KMS-11 (cell line): ENCODE results near the gene NOS1AP.
"Not testable (repeated sequence)": the region's sequence is repeated elsewhere in the genome, so short reads cannot be mapped to it uniquely, and the experiment has no call there.

Experiments
- H2AFZ ChIP-seq: fragments of 200-600 bp; sonication (generic); 2 replicates; pipeline ENCODE4 v1.6.1; 2016; ENCODE audit warnings: antibody characterized with exemption, mixed run types, low read depth
- H3K27ac ChIP-seq: fragments of 200-600 bp; sonication (generic); 2 replicates; pipeline ENCODE4 v1.6.1; 2016; ENCODE audit warnings: mild to moderate bottlenecking, mixed run types
- H3K27me3 ChIP-seq: fragments of 200-600 bp; sonication (generic); 2 replicates; pipeline ENCODE4 v1.6.1; 2017; ENCODE audit warnings: mild to moderate bottlenecking, low read depth, mixed run types, moderate library complexity; ENCODE audit not compliant: insufficient read depth
- H3K36me3 ChIP-seq: fragments of 200-600 bp; sonication (generic); 2 replicates; pipeline ENCODE4 v1.6.1; 2017; ENCODE audit warnings: mild to moderate bottlenecking, mixed run types; ENCODE audit not compliant: insufficient read depth
- H3K4me1 ChIP-seq: fragments of 200-600 bp; sonication (generic); 2 replicates; pipeline ENCODE4 v1.6.1; 2016; ENCODE audit warnings: mild to moderate bottlenecking, low read depth, mixed run types; ENCODE audit not compliant: poor library complexity, severe bottlenecking
- H3K4me2 ChIP-seq: fragments of 200-600 bp; sonication (generic); 2 replicates; pipeline ENCODE4 v1.7.0; 2016; ENCODE audit warnings: mild to moderate bottlenecking, mixed run types
- H3K4me3 ChIP-seq: fragments of 200-600 bp; sonication (generic); IDR thresholded peaks from 2 replicates; pipeline ENCODE4 v1.6.1; 2017; ENCODE audit warnings: low read depth, low read length, mixed read lengths; ENCODE audit not compliant: insufficient read depth
- H3K79me2 ChIP-seq: fragments of 200-600 bp; sonication (generic); 2 replicates; pipeline ENCODE4 v1.6.1; 2016; ENCODE audit warnings: low read depth, mixed run types; ENCODE audit not compliant: insufficient read depth
- H3K9ac ChIP-seq: fragments of 200-600 bp; sonication (generic); 2 replicates; pipeline ENCODE4 v1.6.1; 2016; ENCODE audit warnings: mild to moderate bottlenecking, mixed run types
- H4K20me1 ChIP-seq: fragments of 200-600 bp; sonication (generic); 2 replicates; pipeline ENCODE4 v1.6.1; 2016; ENCODE audit warnings: mild to moderate bottlenecking, mixed run types; ENCODE audit not compliant: insufficient read depth
- TF ChIP-seq, protein P1 (sequence below): fragments of 200-600 bp; sonication (generic); conservative IDR thresholded peaks from 2 replicates; pipeline ENCODE4 v1.6.1; 2017; ENCODE audit warnings: low read depth, mild to moderate bottlenecking, antibody characterized with exemption, low read length, moderate library complexity, mixed read lengths

The NOS1AP gene

DNA sequence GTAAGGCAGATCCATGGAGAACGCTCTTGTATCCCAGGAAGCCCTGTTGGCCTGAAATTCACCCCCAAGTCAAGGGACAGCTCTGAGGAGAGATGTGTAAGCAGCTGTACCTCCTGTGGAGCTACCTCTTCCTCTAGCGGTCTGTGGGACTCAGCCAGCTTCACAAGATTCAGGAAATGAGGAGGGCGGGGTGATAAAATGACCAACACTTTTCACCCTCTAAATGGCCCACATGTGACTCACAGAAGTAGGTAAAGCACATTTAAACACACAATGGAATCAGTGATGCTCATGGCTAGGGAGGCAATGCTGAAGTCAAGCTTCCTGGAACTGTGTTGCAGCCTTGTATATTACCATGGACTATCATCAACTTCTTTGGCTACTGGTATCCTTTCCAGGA, 342.5 kb downstream of the NOS1AP start, which contains the start of gene SH2D1B:
Gene SH2D1B, minus strand, starts transcription at position 135 of the 400 bp plus-strand sequence. Its CDS starts 120 bp downstream, at position 15.
- H2AFZ ChIP-seq = no peak within 1 kb of the TSS
- peaks cover 12% of the 10 kb centered on the region for H3K4me1 ChIP-seq
- H3K27ac ChIP-seq = no peak within 1 kb of the TSS
- no peaks in the 10 kb centered on the region for H3K36me3 ChIP-seq
- H3K9ac ChIP-seq = no peak within 1 kb of the TSS
- TF ChIP-seq, protein P1, sequence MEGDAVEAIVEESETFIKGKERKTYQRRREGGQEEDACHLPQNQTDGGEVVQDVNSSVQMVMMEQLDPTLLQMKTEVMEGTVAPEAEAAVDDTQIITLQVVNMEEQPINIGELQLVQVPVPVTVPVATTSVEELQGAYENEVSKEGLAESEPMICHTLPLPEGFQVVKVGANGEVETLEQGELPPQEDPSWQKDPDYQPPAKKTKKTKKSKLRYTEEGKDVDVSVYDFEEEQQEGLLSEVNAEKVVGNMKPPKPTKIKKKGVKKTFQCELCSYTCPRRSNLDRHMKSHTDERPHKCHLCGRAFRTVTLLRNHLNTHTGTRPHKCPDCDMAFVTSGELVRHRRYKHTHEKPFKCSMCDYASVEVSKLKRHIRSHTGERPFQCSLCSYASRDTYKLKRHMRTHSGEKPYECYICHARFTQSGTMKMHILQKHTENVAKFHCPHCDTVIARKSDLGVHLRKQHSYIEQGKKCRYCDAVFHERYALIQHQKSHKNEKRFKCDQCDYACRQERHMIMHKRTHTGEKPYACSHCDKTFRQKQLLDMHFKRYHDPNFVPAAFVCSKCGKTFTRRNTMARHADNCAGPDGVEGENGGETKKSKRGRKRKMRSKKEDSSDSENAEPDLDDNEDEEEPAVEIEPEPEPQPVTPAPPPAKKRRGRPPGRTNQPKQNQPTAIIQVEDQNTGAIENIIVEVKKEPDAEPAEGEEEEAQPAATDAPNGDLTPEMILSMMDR = no peak
- H3K27me3 ChIP-seq = no peaks in the 10 kb centered on the region
- H4K20me1 ChIP-seq = no peaks in the 10 kb centered on the region
- no peak within 1 kb of the TSS for H3K4me2 ChIP-seq
- no peaks in the 10 kb centered on the region for H3K79me2 ChIP-seq
- no peak within 1 kb of the TSS for H3K4me3 ChIP-seq

DNA sequence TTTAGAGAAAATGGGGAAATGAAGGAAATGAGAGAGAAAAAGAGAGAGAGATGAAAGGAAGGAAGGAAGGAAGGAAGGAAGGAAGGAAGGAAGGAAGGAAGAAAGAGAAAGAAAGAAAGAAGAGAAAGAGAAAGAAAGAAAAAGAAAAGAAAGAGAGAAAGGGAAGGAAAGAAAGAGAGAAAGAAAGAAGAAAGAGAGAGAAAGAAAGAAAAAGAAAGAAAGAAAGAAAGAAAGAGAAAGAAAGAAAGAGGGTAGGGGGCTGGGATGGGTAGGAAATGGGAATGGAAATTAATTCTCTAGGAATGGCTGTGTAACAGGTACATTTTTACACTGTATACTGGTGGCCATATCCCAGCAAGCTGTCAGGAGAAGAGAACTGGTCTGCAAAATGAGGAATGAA, 346.7 kb downstream of the NOS1AP start:
- H3K4me1 ChIP-seq = peaks cover 4% of the 10 kb centered on the region
- H2AFZ ChIP-seq = no peak overlapping the region
- no peaks in the 10 kb centered on the region for H3K36me3 ChIP-seq
- TF ChIP-seq, protein P1 = no peak
- H3K4me3 ChIP-seq = no peak overlapping the region
- no peak overlapping the region for H3K4me2 ChIP-seq
- no peaks in the 10 kb centered on the region for H4K20me1 ChIP-seq
- H3K27ac ChIP-seq = no peak overlapping the region
- no peak overlapping the region for H3K9ac ChIP-seq
- H3K27me3 ChIP-seq = no peaks in the 10 kb centered on the region
- no peaks in the 10 kb centered on the region for H3K79me2 ChIP-seq

DNA sequence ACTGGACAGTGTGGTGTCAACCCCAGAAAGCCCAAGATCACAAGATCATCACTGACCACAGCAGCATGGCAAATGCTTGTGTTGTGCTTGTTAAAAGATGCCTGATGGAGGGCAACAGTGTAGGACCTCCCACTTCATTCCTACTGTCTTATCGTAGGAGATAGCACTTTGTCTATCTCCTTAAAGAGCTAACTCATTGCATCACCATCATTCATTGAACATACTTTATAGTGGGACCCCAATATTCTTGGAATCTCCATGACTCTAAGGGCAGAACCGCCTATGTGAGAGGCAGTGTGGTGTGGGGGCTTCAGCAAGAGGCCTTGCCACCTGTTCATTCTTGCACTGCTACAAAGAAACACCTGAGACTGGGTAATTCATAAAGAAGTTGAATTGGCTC, 347.4 kb downstream of the NOS1AP start:
- Histone ChIP-seq H3K27me3 (no peaks in the 10 kb centered on the region), H3K36me3 (no peaks in the 10 kb centered on the region), H4K20me1 (no peaks in the 10 kb centered on the region), H2AFZ (no peak overlapping the region), H3K4me3 (no peak overlapping the region), H3K4me1 (peaks cover 11% of the 10 kb centered on the region), H3K79me2 (no peaks in the 10 kb centered on the region), H3K27ac (no peak overlapping the region), H3K9ac (no peak overlapping the region), H3K4me2 (no peak overlapping the region)
- TF ChIP-seq, protein P1 = no peak

DNA sequence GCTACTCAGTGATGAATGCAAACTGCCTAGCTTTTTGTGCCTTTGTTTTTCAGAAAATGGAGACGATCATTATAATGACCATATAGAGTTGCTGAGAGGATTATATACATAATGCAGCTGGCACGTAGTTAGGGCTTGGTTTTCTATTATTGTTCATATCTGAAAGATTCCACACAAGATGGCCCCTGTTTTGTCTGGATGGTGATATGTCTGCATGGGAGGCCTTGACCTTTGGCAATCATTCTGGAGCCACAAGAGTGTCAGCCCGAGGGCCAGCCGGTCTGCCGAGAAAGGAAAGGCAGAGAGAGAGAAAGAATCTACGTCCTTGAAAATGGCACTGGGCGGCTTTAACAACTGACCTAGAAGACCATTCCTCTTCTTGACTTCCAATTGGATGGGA, 348.2 kb downstream of the NOS1AP start:
- TF ChIP-seq, protein P1 = no peak
- Histone ChIP-seq H3K79me2 (no peaks in the 10 kb centered on the region), H3K27ac (no peak overlapping the region), H2AFZ (no peak overlapping the region), H3K27me3 (no peaks in the 10 kb centered on the region), H3K36me3 (no peaks in the 10 kb centered on the region), H3K4me2 (no peak overlapping the region), H3K4me1 (peaks cover 12% of the 10 kb centered on the region), H3K4me3 (no peak overlapping the region), H3K9ac (no peak overlapping the region), H4K20me1 (no peaks in the 10 kb centered on the region)

DNA sequence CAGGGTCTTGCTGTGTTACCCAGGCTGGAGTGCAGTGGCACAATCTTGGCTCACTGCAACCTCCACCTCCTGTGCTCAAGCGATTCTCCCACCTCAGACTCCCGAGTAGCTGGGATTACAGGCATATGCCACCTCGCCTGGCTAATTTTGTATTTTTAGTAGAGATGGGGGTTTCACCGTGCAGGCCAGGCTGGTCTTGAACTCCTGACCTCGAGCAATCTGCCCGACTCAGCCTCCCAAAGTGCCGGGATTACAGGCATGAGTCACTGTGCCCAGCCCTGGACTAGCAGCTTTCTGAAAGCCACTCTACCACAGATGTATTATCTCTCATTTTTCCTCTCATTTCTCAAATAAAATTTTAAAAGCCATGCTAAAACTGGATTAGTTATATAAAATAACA, 349.1 kb downstream of the NOS1AP start:
- not testable (repeated sequence) for H3K4me2 ChIP-seq, H3K79me2 ChIP-seq, H2AFZ ChIP-seq, H3K27me3 ChIP-seq, H4K20me1 ChIP-seq, H3K36me3 ChIP-seq, H3K27ac ChIP-seq, H3K9ac ChIP-seq, H3K4me3 ChIP-seq
- H3K4me1 ChIP-seq = peaks cover 12% of the 10 kb centered on the region

DNA sequence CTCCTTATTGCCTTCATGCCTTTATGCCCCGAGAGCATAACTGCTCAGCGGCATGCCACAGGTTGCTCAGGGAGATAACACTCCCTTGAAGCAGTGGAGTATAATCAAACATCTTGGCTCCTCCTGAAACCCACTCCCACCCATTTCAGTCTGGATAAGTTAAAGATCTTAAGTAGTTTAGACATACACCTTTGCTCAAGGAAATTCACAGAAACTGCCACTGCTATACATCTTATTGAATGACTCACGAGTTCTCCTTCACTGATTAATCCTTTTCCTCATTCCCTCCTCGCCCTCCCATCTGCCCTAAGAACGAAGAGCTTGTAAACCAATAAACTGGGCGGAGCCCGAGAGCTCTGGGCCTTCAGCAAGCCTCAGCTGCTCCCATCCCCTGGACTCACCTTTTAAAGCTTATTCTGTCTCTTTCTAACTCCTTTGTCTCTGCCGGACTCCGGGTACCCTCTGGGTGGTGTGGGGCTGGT, 350.0 kb downstream of the NOS1AP start:
- H3K4me3 ChIP-seq, H3K79me2 ChIP-seq, H3K27ac ChIP-seq, H4K20me1 ChIP-seq, H3K4me2 ChIP-seq, H3K9ac ChIP-seq, H3K36me3 ChIP-seq, H3K27me3 ChIP-seq, H2AFZ ChIP-seq: not testable (repeated sequence)
- peaks cover 12% of the 10 kb centered on the region for H3K4me1 ChIP-seq
